Measurements from ENCODE around the gene RAB28. TPM values are rescaled to one million over a fixed set of nuclear protein-coding genes. Genes with fewer than 3 reads are reported as not detected.

The RAB28 gene
- total RNA-seq, 1 experiment from 2014 or later: 61.8 TPM

DNA sequence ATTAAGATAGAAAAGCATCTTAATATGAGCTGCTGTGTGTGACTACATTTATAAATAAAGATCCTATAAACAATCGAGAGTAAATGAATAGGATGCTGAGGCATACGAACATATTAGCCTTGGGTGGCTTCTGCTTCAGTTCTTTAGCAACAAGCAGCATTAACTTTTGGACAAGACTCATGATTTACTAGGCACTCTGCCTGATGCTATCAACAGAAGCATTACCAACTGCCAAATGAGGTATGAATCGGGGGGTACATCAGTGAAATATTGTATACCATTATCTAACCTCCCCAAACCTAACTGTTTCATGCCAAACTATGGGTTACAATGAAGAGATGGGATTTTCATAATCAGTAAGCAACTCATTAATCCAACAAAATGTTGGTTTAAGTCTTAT is 113.1 kb downstream of the RAB28 start:
- Histone ChIP-seq H3K9me2 (replicated peaks; ENCODE audit: insufficient read depth, low read length) (no peaks in the 10 kb centered on the region), H3K79me2 (ENCODE audit: low read length) (peaks cover 53% of the 10 kb centered on the region), H3K4me2 (ENCODE audit: low read depth, low read length, poor library complexity, severe bottlenecking) (no peak overlapping the region), H3K27me3 (ENCODE audit: low read length) (no peaks in the 10 kb centered on the region), H3K9me3 (ENCODE audit: low read length) (no peaks in the 10 kb centered on the region), H3K27ac (ENCODE audit: low read length) (no peak overlapping the region), H3K9ac (ENCODE audit: low read length) (no peak overlapping the region), H4K20me1 (ENCODE audit: insufficient read depth, low read depth, low read length) (no peaks in the 10 kb centered on the region), H3K36me3 (ENCODE audit: insufficient read depth, low read length) (peaks cover 9% of the 10 kb centered on the region; the same call in 1 of the 2 replicates), H3K4me1 (ENCODE audit: low read length) (0 out of 2 replicates have a peak, but pooled peaks cover 2% of the 10 kb centered on the region), H2AFZ (ENCODE audit: low read length) (no peak overlapping the region), H3K4me3 (ENCODE audit: low read length) (no peak overlapping the region)
- DNase-seq: no peak

DNA sequence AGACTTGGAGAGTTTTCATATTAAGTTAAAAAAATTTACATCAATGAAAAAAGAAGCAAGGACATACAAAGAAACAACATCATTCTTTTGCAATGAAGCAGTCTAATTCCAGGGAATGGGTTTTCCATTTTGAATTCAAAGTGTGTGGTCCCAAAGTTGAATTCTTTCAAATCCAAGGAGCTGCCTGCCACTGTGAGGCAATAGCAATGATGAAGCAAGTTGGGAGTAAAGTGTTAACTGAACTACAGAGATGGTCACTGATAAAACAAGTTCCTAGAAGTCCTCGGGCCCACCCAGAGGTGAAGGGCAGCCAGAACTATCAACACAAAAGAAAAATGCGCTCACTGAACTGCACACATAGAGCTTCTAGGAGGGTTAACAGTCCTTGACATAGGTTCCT is 115.9 kb downstream of the RAB28 start:
- DNase-seq: no peak
- no peaks in the 10 kb centered on the region for H3K4me1 ChIP-seq (ENCODE audit: low read length)
- no peaks in the 10 kb centered on the region for H3K27me3 ChIP-seq (ENCODE audit: low read length)
- H3K79me2 ChIP-seq (ENCODE audit: low read length): peaks cover 27% of the 10 kb centered on the region
- no peak overlapping the region for H2AFZ ChIP-seq (ENCODE audit: low read length)
- no peaks in the 10 kb centered on the region for H3K9me3 ChIP-seq (ENCODE audit: low read length)
- no peaks in the 10 kb centered on the region for H4K20me1 ChIP-seq (ENCODE audit: insufficient read depth, low read depth, low read length)
- no peak overlapping the region for H3K4me3 ChIP-seq (ENCODE audit: low read length)
- peaks cover 14% of the 10 kb centered on the region; the same call in 1 of the 2 replicates for H3K36me3 ChIP-seq (ENCODE audit: insufficient read depth, low read length)
- H3K9ac ChIP-seq (ENCODE audit: low read length): no peak overlapping the region
- H3K9me2 ChIP-seq (replicated peaks; ENCODE audit: insufficient read depth, low read length): no peaks in the 10 kb centered on the region
- no peak overlapping the region for H3K4me2 ChIP-seq (ENCODE audit: low read depth, low read length, poor library complexity, severe bottlenecking)
- no peak overlapping the region for H3K27ac ChIP-seq (ENCODE audit: low read length)

GRCh38 chr4:13367691-13368090 is 116.4 kb downstream of the RAB28 start:
- Histone ChIP-seq H3K27ac (ENCODE audit: low read length) (no peak overlapping the region), H3K4me1 (ENCODE audit: low read length) (no peaks in the 10 kb centered on the region), H3K4me3 (ENCODE audit: low read length) (no peak overlapping the region), H3K9ac (ENCODE audit: low read length) (no peak overlapping the region), H3K9me3 (ENCODE audit: low read length) (no peaks in the 10 kb centered on the region), H3K4me2 (ENCODE audit: low read depth, low read length, poor library complexity, severe bottlenecking) (no peak overlapping the region), H3K27me3 (ENCODE audit: low read length) (no peaks in the 10 kb centered on the region), H3K9me2 (replicated peaks; ENCODE audit: insufficient read depth, low read length) (no peaks in the 10 kb centered on the region), H2AFZ (ENCODE audit: low read length) (no peak overlapping the region), H4K20me1 (ENCODE audit: insufficient read depth, low read depth, low read length) (no peaks in the 10 kb centered on the region), H3K36me3 (ENCODE audit: insufficient read depth, low read length) (peaks cover 14% of the 10 kb centered on the region; the same call in 1 of the 2 replicates), H3K79me2 (ENCODE audit: low read length) (peaks cover 21% of the 10 kb centered on the region)
- no peak for DNase-seq

GRCh38 chr4:13367244-13367643 is 116.9 kb downstream of the RAB28 start:
- H2AFZ ChIP-seq (ENCODE audit: low read length): no peak overlapping the region
- no peak for DNase-seq
- peaks cover 18% of the 10 kb centered on the region for H3K79me2 ChIP-seq (ENCODE audit: low read length)
- no peak overlapping the region for H3K4me3 ChIP-seq (ENCODE audit: low read length)
- H3K9me3 ChIP-seq (ENCODE audit: low read length): no peaks in the 10 kb centered on the region
- no peaks in the 10 kb centered on the region for H3K9me2 ChIP-seq (replicated peaks; ENCODE audit: insufficient read depth, low read length)
- no peak overlapping the region for H3K4me2 ChIP-seq (ENCODE audit: low read depth, low read length, poor library complexity, severe bottlenecking)
- H4K20me1 ChIP-seq (ENCODE audit: insufficient read depth, low read depth, low read length): no peaks in the 10 kb centered on the region
- H3K27ac ChIP-seq (ENCODE audit: low read length): no peak overlapping the region
- H3K4me1 ChIP-seq (ENCODE audit: low read length): no peaks in the 10 kb centered on the region
- no peaks in the 10 kb centered on the region for H3K27me3 ChIP-seq (ENCODE audit: low read length)
- no peak overlapping the region for H3K9ac ChIP-seq (ENCODE audit: low read length)
- peaks cover 14% of the 10 kb centered on the region; the same call in 1 of the 2 replicates for H3K36me3 ChIP-seq (ENCODE audit: insufficient read depth, low read length)

- no peaks in the 10 kb centered on the region for H3K9me3 ChIP-seq (ENCODE audit: low read length)
- H3K9ac ChIP-seq (ENCODE audit: low read length): no peak overlapping the region
- no peaks in the 10 kb centered on the region for H4K20me1 ChIP-seq (ENCODE audit: insufficient read depth, low read depth, low read length)
- H3K4me2 ChIP-seq (ENCODE audit: low read depth, low read length, poor library complexity, severe bottlenecking): no peak overlapping the region
- H3K27me3 ChIP-seq (ENCODE audit: low read length): no peaks in the 10 kb centered on the region
- peaks cover 14% of the 10 kb centered on the region for H3K36me3 ChIP-seq (ENCODE audit: insufficient read depth, low read length)
- H3K79me2 ChIP-seq (ENCODE audit: low read length): peaks cover 11% of the 10 kb centered on the region
- no peak overlapping the region for H2AFZ ChIP-seq (ENCODE audit: low read length)
- no peaks in the 10 kb centered on the region for H3K4me1 ChIP-seq (ENCODE audit: low read length)
- no peak overlapping the region for H3K4me3 ChIP-seq (ENCODE audit: low read length)
- DNase-seq: no peak
- H3K9me2 ChIP-seq (replicated peaks; ENCODE audit: insufficient read depth, low read length): no peaks in the 10 kb centered on the region
- no peak overlapping the region for H3K27ac ChIP-seq (ENCODE audit: low read length)
Measured at GRCh38 chr4:13365195-13365594, 118.9 kb downstream of the RAB28 start.

DNA sequence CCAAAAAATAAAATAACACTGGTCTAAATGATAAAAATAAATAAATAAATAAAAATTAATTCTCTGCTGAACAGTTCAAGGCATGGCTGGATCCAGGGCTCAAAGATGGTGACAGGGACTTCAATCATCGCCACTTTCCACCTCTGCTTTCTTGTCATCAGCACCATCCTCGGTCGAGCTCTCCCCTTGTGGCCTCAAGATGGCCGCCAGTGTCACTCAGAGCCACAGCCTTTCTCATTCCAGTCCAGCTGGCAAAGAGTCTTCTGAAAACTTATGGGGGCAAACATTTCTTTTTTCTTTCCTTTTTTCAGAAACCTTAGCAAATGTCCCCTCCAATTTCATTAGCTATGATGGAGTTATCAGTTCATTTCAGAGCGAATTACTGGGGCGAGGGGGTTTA is 119.5 kb downstream of the RAB28 start:
- no peaks in the 10 kb centered on the region for H3K4me1 ChIP-seq (ENCODE audit: low read length)
- no peaks in the 10 kb centered on the region for H3K9me3 ChIP-seq (ENCODE audit: low read length)
- H3K9me2 ChIP-seq (replicated peaks; ENCODE audit: insufficient read depth, low read length): no peaks in the 10 kb centered on the region
- DNase-seq: no peak
- no peaks in the 10 kb centered on the region for H3K27me3 ChIP-seq (ENCODE audit: low read length)
- no peak overlapping the region for H2AFZ ChIP-seq (ENCODE audit: low read length)
- no peak overlapping the region for H3K9ac ChIP-seq (ENCODE audit: low read length)
- H3K79me2 ChIP-seq (ENCODE audit: low read length): peaks cover 11% of the 10 kb centered on the region; the same call in 1 of the 2 replicates
- no peak overlapping the region for H3K27ac ChIP-seq (ENCODE audit: low read length)
- peaks cover 14% of the 10 kb centered on the region for H3K36me3 ChIP-seq (ENCODE audit: insufficient read depth, low read length)
- no peak overlapping the region for H3K4me3 ChIP-seq (ENCODE audit: low read length)
- no peak overlapping the region for H3K4me2 ChIP-seq (ENCODE audit: low read depth, low read length, poor library complexity, severe bottlenecking)
- no peaks in the 10 kb centered on the region for H4K20me1 ChIP-seq (ENCODE audit: insufficient read depth, low read depth, low read length)

GRCh38 chr4:13364172-13364571 is 120.0 kb downstream of the RAB28 start:
- no peaks in the 10 kb centered on the region for H3K4me1 ChIP-seq (ENCODE audit: low read length)
- no peak overlapping the region for H3K4me2 ChIP-seq (ENCODE audit: low read depth, low read length, poor library complexity, severe bottlenecking)
- peaks cover 14% of the 10 kb centered on the region for H3K36me3 ChIP-seq (ENCODE audit: insufficient read depth, low read length)
- no peak overlapping the region for H2AFZ ChIP-seq (ENCODE audit: low read length)
- no peaks in the 10 kb centered on the region for H3K9me3 ChIP-seq (ENCODE audit: low read length)
- H3K27ac ChIP-seq (ENCODE audit: low read length): no peak overlapping the region
- DNase-seq: no peak
- no peak overlapping the region for H3K4me3 ChIP-seq (ENCODE audit: low read length)
- H3K9me2 ChIP-seq (replicated peaks; ENCODE audit: insufficient read depth, low read length): no peaks in the 10 kb centered on the region
- H3K79me2 ChIP-seq (ENCODE audit: low read length): peaks cover 11% of the 10 kb centered on the region; the same call in 1 of the 2 replicates
- no peak overlapping the region for H3K9ac ChIP-seq (ENCODE audit: low read length)
- no peaks in the 10 kb centered on the region for H4K20me1 ChIP-seq (ENCODE audit: insufficient read depth, low read depth, low read length)
- no peaks in the 10 kb centered on the region for H3K27me3 ChIP-seq (ENCODE audit: low read length)

DNA sequence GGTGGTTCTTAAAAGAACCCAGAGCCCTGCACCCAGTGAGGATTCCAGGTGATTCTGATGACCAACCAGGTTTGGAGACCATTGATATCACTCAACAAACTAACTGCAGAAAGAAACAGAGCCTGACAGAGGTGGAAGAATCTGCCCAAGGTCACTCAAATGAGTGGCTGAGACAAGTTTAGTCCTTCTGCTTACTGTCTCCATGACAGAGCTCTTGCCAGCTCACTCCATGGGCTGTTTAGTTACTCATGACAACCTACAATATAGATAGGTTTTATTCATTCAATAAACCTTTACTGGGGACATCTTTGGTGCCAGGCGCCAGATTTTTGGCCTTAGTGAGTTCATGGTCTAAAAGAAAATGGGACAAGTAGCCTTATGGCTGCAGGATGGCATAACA is 124.3 kb downstream of the RAB28 start:
- no peaks in the 10 kb centered on the region for H3K27me3 ChIP-seq (ENCODE audit: low read length)
- H3K79me2 ChIP-seq (ENCODE audit: low read length): no peaks in the 10 kb centered on the region
- H3K4me1 ChIP-seq (ENCODE audit: low read length): no peaks in the 10 kb centered on the region
- no peaks in the 10 kb centered on the region for H3K9me2 ChIP-seq (replicated peaks; ENCODE audit: insufficient read depth, low read length)
- no peak for DNase-seq
- H3K36me3 ChIP-seq (ENCODE audit: insufficient read depth, low read length): peaks cover 5% of the 10 kb centered on the region; the same call in 1 of the 2 replicates
- no peak overlapping the region for H3K4me3 ChIP-seq (ENCODE audit: low read length)
- H4K20me1 ChIP-seq (ENCODE audit: insufficient read depth, low read depth, low read length): no peaks in the 10 kb centered on the region
- no peak overlapping the region for H3K9ac ChIP-seq (ENCODE audit: low read length)
- H2AFZ ChIP-seq (ENCODE audit: low read length): no peak overlapping the region
- H3K27ac ChIP-seq (ENCODE audit: low read length): no peak overlapping the region
- no peaks in the 10 kb centered on the region for H3K9me3 ChIP-seq (ENCODE audit: low read length)
- no peak overlapping the region for H3K4me2 ChIP-seq (ENCODE audit: low read depth, low read length, poor library complexity, severe bottlenecking)
